Breast epithelium (tissue), 4 donors: ENCODE results near the gene DTNB. TPM values are rescaled to one million over a fixed set of nuclear protein-coding genes. Genes with fewer than 3 reads are reported as not detected.
"Not testable (repeated sequence)": the region's sequence is repeated elsewhere in the genome, so short reads cannot be mapped to it uniquely, and the experiment has no call there.

Experiments used
- DNase-seq, 2 donors: peaks; one replicate each; pipeline ENCODE4 v3.0.0-alpha.2; 2019; ENCODE audit warnings: low spot score in 2 of 2
- H3K27ac ChIP-seq, 2 donors: fragments of 200-600 bp; sonication (generic) in 1 of 2; one replicate each; pipeline ENCODE4 v1.5.1; 2016 to 2019; ENCODE audit warnings: mild to moderate bottlenecking in 1 of 2
- H3K27me3 ChIP-seq, 2 donors: fragments of 200-600 bp; sonication (generic) in 1 of 2; one replicate each; pipeline versions ENCODE4 v1.5.1 to v1.6.0; 2017 to 2019; ENCODE audit warnings: control low read depth in 1 of 2, mild to moderate bottlenecking in 1 of 2
- H3K36me3 ChIP-seq: fragments of 200-600 bp; one replicate; pipeline ENCODE4 v1.5.1; 2019
- H3K4me1 ChIP-seq, 2 donors: fragments of 200-600 bp; sonication (generic); one replicate each; pipeline ENCODE4 v1.5.1; 2016 to 2019; ENCODE audit warnings: control low read depth in 1 of 2
- H3K4me3 ChIP-seq, 3 donors: fragments of 200-600 bp; sonication (generic); 1 replicate in 2 of 3; 2 replicates in 1 of 3; pipeline ENCODE4 v1.5.1; 2016 to 2019; ENCODE audit warnings: mild to moderate bottlenecking in 3 of 3, moderate library complexity in 2 of 3
- H3K9me3 ChIP-seq, 2 donors: fragments of 200-600 bp; sonication (generic) in 1 of 2; one replicate each; pipeline ENCODE4 v1.5.1; 2016 to 2019; ENCODE audit warnings: control low read depth in 1 of 2
- CTCF ChIP-seq, 3 donors: fragments of 450-650 bp; IDR thresholded peaks; one replicate each; pipeline ENCODE4 v1.5.1; 2016 to 2017; ENCODE audit warnings: antibody characterized with exemption in 3 of 3, mild to moderate bottlenecking in 3 of 3, moderate library complexity in 3 of 3
- POLR2A ChIP-seq: fragments of 450-650 bp; IDR thresholded peaks from one replicate; pipeline ENCODE4 v1.6.1; 2016; ENCODE audit warnings: antibody characterized with exemption, mild to moderate bottlenecking, moderate library complexity
- POLR2AphosphoS5 ChIP-seq, 3 donors: sonication (generic); formaldehyde crosslinking; IDR thresholded peaks; one replicate each; pipeline ENCODE4 v1.6.1; 2017; ENCODE audit warnings: antibody characterized with exemption in 3 of 3
- intact Hi-C: fragments of 100-400 bp; cut with DNase I; formaldehyde crosslinking; loops from one replicate; pipeline ENCODE4 v1.15.1; 2023; ENCODE audit warnings: low total_unique reads
- total RNA-seq, 3 donors: library from RNA; depleted of rRNA; stranded (reverse); fragments of >200 nt; gene quantifications; one replicate each; pipeline ENCODE4 v1.1.0, GENCODE V29; 2016

Gene DTNB
- total RNA-seq, 3 donors from 2014 or later, result 7.8 to 63.4 (median 44.9) TPM

DNA sequence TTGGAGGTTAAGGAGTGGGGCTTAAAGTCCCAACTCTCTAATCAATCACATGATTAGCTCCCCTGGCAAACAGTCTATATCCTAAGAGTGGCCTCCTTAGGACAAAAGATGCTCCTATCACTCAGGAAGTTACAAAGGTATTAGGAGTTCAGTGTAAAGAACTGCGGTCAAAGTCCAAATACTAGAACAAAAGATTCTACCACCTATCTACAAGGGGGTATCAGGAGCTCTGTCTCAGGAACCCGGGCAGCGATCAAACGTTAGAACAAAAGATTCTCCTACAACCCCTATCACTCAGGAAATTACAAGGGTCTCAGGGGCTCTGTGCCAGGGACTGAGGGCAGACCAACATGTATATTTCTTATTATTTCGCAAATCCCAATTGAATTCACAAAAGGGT is 58.0 kb downstream of the DTNB start:
- Histone ChIP-seq H3K27ac (peak overlapping the region in 1 of 2 donors; percentile 5), H3K36me3 (no peaks in the 10 kb centered on the region), H3K4me3 (no peak overlapping the region), H3K9me3 (no peaks in the 10 kb centered on the region), H3K27me3 (no peaks in the 10 kb centered on the region), H3K4me1 (peaks cover 0 to 23% of the 10 kb centered on the region in 2 donors)
- no peak for DNase-seq
- TF ChIP-seq CTCF (IDR thresholded peaks at IDR 0.05) (no peak), POLR2A (no peak), POLR2AphosphoS5 (IDR thresholded peaks at IDR 0.05) (no peak)
- intact Hi-C loops, result no loop called here

DNA sequence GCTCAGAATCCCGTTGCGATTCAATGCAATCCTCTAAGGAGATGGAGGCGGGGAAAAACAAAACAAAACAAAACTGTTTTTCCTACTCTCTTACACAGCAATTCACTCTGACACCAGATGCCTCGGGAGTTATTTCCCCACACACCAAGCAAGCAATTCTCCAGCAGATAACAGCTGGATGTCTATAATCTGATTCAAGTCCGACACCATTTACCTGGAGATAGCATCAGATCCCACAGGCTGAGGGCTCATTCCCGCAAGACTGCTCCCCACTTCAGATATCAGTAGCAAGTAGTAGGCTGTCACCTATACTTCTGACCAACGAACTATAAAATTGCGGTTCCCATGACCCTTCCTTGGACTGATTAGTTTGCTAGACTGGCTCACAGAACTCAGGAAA is 58.7 kb downstream of the DTNB start:
- H3K4me1 ChIP-seq, result peaks cover 0 to 23% of the 10 kb centered on the region in 2 donors
- no peak overlapping the region for H3K27ac ChIP-seq
- no peak for DNase-seq
- no peaks in the 10 kb centered on the region for H3K9me3 ChIP-seq
- TF ChIP-seq CTCF (IDR thresholded peaks at IDR 0.05), result no peak
- no peak for TF ChIP-seq POLR2A
- no peak for TF ChIP-seq POLR2AphosphoS5 (IDR thresholded peaks at IDR 0.05)
- intact Hi-C loops, result no loop called here
- H3K27me3 ChIP-seq, result no peaks in the 10 kb centered on the region
- H3K36me3 ChIP-seq, result no peaks in the 10 kb centered on the region
- H3K4me3 ChIP-seq, result no peak overlapping the region

DNA sequence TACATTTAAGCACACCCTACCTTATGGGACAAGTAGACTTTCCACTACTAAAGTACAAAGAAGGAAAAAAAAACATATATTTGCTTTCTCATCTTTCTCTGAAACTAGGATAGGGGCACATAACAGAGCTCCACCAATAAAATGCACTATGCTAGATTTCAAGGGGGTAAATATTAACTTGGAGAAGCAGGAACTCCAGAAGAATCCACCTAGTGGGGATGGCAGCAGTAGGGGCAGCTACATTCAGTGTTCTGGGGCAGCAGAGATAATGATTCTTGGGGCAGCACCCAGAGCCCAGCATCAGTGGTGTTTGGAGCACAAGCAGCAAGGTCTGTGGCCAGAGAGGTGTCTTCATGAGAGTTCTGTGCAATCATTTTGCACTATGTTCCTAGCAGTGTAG is 64.7 kb downstream of the DTNB start:
- no peaks in the 10 kb centered on the region for H3K4me1 ChIP-seq
- no peak overlapping the region for H3K4me3 ChIP-seq
- intact Hi-C loops, result loop anchor here (5.0 kb wide), 1 partner anchor 344 kb away; no protein-coding TSS in a partner anchor
- no peaks in the 10 kb centered on the region for H3K27me3 ChIP-seq
- TF ChIP-seq CTCF (IDR thresholded peaks at IDR 0.05) (no peak), POLR2A (no peak), POLR2AphosphoS5 (IDR thresholded peaks at IDR 0.05) (no peak)
- H3K9me3 ChIP-seq, result no peaks in the 10 kb centered on the region
- no peak for DNase-seq
- H3K27ac ChIP-seq, result no peak overlapping the region
- no peaks in the 10 kb centered on the region for H3K36me3 ChIP-seq

- intact Hi-C loops, result loop anchor here (5.0 kb wide), 1 partner anchor 345 kb away; no protein-coding TSS in a partner anchor
- no peak overlapping the region for H3K4me3 ChIP-seq
- H3K27ac ChIP-seq, result no peak overlapping the region
- no peaks in the 10 kb centered on the region for H3K36me3 ChIP-seq
- TF ChIP-seq POLR2A (no peak), POLR2AphosphoS5 (IDR thresholded peaks at IDR 0.05) (no peak), CTCF (IDR thresholded peaks at IDR 0.05) (peak in 2 of 3 donors; percentile 55 to 62)
- no peaks in the 10 kb centered on the region for H3K27me3 ChIP-seq
- no peak for DNase-seq
- H3K9me3 ChIP-seq, result no peaks in the 10 kb centered on the region
- no peaks in the 10 kb centered on the region for H3K4me1 ChIP-seq
Observed at GRCh38 chr2:25606892-25607291, 66.5 kb downstream of the DTNB start.

DNA sequence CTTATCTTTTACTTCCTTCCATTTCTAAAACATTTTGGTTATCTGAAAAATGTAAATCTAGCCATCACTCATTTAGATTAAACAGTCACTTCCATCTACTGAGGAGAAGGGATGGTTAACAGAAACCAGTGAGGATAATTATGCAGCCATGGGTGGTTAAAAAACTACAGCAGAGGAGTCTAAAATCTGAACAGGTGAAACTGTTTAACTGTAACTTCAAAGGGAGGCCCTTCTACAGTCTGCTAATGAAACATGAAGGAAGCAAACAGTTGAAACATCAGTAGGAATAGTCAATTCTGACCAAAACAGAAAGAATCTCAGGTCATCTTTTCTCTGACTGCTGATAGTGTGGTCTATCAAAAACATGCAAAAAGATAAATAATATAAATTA is 71.0 kb downstream of the DTNB start:
- no peaks in the 10 kb centered on the region for H3K36me3 ChIP-seq
- H3K9me3 ChIP-seq, result no peaks in the 10 kb centered on the region
- no peak overlapping the region for H3K4me3 ChIP-seq
- DNase-seq, result no peak
- intact Hi-C loops, result no loop called here
- no peaks in the 10 kb centered on the region for H3K27me3 ChIP-seq
- no peaks in the 10 kb centered on the region for H3K4me1 ChIP-seq
- H3K27ac ChIP-seq, result no peak overlapping the region
- TF ChIP-seq POLR2AphosphoS5 (IDR thresholded peaks at IDR 0.05), result no peak
- TF ChIP-seq POLR2A, result no peak
- no peak for TF ChIP-seq CTCF (IDR thresholded peaks at IDR 0.05)

DNA sequence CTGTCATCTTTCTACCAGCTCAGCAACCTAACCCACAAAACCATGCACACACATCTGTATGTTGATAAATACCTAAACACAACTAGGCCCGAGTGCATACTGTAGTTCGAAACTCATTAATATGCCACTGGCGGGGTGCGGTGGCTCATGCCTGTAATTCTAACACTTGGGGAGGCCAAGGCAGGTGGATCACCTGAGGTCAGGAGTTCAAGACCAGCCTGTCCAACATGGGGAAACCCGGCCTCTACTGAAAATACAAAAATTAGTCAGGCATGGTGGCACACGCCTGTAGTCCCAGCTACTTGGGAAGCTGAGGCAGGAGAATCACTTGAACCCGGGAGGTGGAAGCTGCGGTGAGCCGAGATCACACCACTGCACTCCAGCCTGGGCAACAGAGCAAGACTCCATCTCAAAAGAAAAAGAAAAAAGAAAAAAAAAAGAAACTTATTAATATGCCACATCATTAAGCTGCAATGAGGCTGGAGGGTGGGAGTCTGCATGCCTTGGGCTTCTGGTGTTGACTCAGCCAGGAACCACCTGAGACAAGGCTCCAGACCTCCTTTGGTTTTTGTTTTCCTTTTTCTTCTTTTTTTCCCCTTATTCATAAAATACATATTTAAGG is 71.6 kb downstream of the DTNB start:
- H3K27me3 ChIP-seq, DNase-seq, H3K9me3 ChIP-seq, H3K4me3 ChIP-seq, H3K36me3 ChIP-seq, intact Hi-C loops, H3K4me1 ChIP-seq, H3K27ac ChIP-seq: not testable (repeated sequence)
